Measurements from ENCODE around the gene ADAMTS3.
A peak's percentile ranks its signal among the peaks of the same experiment; 100 is the strongest.

The ADAMTS3 gene

DNA sequence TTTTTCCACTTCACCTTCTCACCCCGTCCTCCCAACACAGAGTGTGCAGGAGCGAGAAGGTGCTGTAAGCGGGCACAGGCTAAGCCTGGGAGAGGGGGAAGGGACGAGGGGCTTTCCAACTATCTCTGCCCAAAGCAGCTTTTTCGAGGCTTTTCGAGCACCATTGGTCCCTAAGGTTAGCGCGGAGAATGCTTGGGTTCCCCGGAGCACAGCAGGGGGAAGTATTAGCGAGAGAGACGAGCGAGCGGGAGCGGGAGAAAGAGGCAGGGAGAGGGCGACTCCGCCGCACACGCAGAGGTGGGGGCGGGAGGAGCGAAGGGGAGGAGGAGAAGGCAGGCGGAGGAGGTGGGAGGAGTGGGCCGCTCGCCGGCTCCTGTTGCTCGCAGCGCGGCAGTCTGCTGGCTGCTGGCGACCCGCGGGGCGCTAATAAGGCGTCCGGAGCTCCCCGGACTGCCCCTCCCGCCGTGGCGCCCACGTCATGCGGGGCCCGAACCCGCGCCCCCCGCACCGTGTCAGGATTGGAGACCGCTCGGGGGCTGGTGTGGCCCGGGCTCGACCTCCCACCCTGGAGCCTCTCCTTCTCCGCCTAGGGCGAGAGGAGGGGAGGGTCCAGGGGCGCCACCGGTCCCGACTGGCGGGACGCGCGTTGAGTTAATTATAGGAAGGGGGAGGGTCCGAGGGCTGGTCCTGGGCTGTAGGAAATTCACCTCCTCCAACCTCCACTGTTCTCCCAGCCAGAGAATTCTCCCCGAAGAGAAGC lies at the start of gene ADAMTS3:
ADAMTS3 (minus strand) TSS at position 263 of the 760 bp plus-strand sequence. CDS start 459 bp downstream, outside the sequence.
- peak; percentile 94 for DNase-seq

DNA sequence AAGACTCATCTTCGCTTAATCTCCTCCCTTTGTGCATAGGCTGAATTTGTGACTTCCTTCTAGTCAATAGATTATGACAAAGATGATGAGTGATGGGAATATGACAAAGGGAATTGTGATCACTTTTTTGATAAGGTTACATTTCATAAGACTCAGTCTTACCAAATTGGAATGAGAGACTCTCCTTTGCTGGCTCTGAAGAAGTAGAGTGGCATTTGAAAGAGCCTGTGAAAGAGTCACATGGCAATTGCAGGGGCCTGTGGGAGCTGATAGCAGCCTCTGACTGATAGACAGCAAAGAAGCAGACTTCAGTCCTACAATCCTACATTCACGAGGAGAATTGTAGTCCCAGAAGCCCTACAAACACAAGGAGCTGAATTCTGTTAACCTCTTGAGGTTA lies 44.9 kb upstream of the ADAMTS3 start:
- no peak for DNase-seq

DNA sequence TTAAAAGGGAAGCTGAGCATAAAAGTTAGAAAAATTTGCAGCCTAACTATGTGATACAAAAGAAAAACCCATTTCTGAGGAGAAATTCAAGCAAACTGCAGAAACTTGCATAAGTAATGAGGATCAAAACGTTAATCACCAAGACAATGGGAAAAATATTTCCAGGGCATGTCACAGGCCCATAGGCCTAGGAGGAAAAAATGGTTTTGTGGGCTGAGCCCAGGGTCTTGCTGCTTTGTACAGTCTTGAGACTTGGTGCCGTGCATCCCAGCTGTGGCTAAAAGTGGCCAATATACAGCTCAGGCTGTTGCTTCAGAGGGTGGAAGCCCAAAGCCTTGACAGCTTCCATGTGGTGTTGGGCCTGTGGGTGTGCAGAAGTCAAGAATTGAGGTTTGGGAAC lies 37.7 kb upstream of the ADAMTS3 start:
- no peak for DNase-seq

- DNase-seq = no peak
These were observed 35.3 kb upstream of the ADAMTS3 start for GRCh38 chr4:72604324-72604723.

- DNase-seq = no peak
These were observed 33.7 kb upstream of the ADAMTS3 start for GRCh38 chr4:72602396-72603376.

DNA sequence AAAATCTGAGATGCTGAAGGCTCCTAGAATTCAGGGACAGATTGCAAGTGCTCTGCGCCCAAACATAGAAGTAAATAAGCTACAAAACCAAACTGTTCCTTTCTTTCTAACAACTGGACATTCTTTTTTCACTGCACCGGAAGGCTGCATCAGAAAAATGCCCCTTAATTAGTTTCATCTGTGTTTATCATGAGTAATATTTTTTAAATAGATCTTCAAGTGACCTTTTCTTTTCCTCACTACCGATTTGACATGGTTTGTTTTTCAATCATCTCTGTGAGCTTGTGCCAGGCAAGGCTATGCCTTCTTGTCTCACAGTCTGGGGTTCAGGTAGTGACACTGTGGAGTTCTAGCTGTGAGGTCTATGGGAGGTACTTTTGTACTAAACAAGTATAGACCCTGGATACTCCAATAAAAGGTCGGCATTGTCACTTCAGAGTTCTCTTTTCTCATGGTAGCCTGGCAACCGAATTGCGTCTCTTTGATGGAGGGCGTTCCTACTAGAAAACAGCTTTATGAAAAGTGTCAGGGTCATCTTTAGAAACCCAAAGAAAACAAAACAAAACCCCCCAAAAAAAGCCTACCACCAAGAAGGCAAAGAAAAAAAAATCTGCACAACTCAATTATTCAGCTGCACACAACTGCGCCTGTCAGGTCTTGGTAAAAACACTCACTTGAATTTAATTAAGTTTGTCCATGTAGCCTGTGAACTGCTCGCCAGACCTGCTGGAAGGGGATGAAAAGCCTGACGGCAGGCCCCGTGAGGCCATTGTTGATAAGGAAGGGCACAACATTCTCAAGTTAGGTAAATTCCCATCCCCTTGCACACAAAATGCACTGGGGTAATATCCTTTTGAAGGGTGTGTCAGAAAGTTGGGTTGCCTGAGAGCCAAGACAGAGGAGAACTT lies 22.8 kb upstream of the ADAMTS3 start:
- peak; percentile 77 for DNase-seq

GRCh38 chr4:72587334-72587733 lies 18.3 kb upstream of the ADAMTS3 start:
- no peak for DNase-seq

DNA sequence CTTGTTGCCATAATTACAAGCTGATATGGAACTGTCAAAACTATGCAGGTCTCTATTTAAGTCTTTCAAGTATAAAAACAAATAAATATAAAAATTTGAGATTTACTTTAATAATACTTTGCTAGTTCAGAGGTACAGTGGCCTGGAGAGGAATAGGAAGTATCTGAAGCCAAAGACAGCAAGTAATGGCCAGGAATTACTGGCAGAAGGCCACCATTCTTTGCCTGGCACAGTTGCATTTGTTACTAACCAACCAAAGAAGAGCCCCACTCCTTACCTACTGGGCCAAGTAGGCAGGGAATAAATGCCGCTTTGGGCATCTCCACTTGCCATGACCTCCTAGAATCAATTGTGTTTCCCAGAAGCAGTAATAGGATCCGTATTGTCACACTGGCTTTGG lies 13.8 kb upstream of the ADAMTS3 start:
- DNase-seq = no peak

- no peak for DNase-seq
These were observed 8.2 kb upstream of the ADAMTS3 start for GRCh38 chr4:72577211-72577610.

GRCh38 chr4:72571337-72571736 lies 2.3 kb upstream of the ADAMTS3 start:
- DNase-seq = no peak

GRCh38 chr4:72569719-72570235 lies 756 bp upstream of the ADAMTS3 start:
- no peak for DNase-seq

DNA sequence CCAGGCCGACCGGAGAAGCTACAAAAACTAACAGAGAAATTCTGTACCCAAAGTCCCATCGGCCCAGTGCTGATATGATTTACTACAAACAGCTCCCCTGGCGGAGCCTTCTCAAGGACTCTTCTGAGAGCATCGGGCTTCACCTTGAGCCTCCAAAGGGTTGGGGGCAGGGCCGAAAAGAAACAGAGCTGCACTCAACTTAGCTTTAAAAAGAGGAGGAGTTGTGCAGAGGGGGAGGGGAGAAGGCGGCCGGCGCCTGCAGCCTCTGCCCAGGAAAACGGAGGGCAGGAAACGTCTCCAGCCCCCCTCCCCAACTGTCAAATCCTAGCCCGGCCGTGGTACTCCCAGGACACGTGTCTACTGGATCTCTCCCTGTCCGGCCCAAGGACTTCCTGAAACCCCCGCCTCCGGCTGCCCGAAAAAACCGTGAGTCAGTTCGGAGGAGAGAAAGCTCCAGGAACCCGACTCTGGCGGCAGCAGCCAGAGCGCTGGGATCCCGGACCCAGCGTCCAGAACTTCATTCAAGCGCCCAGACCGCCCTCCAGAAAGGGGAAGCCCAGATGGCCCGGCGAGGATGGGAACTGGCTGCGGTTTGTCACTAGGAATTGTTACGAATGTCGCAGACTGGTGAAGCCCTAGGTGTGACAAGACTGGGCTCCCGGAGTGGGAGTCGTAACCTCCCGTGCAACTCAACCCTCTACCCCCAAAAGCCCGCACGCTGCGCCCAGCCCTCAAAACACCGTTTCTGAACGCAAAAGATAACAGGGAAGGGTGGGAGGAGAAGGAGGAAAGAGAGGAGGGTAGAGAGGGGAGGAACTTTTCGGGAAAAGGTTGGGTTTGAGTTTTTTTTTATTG lies 973 bp downstream of the ADAMTS3 start:
- DNase-seq = peak; percentile 90

DNA sequence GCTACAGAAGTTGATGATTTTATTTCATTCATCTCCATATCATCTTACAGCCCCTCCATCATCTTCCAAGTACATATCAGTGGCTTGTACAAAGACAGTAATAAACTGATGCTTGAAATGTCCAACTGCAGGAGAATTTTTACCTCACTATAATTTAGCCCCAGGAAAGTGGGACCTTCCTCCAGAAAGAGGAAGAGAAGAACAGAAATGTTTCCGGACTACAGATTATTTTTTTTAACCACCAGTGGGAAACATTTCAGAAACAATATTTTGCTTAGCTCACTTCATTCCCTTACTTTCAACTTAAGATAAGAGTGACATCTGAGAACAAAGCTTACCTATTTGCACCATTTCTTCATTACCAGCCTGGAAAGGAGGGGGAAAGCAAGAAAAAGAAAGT lies 2.0 kb downstream of the ADAMTS3 start:
- no peak for DNase-seq

DNA sequence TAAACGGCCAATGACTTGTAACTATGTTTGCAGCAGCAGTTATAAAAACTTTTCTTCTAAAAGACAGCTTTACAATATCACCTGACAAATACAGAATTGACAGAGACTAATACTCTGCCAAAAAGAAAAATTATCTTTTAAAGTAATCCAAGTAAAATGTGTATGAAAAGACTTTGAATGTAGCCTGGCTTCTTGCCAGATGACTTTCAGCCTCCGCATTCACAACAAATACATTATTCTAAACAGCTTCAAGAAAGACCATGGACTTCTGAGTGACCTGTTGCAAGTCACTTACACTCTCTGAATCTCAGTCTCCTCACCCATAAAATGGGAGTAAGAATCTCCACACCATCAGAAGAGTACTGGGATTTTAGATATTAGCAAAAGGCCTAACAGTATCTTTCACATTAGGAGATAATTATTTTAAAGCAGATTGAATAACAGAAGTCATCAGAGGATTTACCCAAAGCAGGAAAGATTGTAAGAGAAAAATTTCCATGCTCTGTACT lies 2.5 kb downstream of the ADAMTS3 start:
- DNase-seq = no peak

DNA sequence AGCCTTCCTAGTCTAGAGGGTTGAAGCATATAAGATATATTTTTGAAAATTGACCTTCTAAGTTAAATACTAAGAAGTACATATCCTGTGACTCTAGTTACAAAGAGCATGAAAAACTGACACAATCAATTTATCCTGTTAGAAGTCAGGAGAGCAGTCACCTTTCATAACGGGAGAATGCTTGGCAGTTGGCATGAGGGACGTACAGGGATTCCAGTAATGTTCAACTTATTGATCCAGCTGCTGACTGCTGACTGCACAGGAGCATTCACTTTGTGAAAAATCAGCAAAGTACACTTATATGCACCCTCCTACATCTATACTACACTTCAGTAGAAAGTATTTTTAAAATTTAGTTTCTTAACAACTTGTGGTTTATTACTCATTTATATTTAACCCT lies 4.2 kb downstream of the ADAMTS3 start:
- peak; percentile 38 for DNase-seq

DNA sequence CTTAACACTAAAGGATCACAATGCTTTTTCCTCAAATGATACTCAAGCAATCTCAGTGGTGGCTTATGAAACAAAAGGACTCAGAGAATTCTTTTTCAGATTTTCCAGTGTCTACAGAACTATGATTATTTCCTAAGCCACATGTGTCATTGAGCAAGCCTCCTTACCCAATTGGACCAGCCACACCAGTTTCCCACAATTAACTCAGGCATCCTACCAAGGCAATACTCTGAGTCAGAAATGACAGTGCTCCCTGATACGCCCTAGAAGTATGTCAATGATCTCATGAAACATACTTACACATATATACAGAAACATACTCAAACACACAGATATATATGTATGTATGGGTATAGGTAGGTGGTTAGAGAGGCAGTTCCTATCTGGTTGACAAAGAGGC lies 4.8 kb downstream of the ADAMTS3 start:
- no peak for DNase-seq

DNA sequence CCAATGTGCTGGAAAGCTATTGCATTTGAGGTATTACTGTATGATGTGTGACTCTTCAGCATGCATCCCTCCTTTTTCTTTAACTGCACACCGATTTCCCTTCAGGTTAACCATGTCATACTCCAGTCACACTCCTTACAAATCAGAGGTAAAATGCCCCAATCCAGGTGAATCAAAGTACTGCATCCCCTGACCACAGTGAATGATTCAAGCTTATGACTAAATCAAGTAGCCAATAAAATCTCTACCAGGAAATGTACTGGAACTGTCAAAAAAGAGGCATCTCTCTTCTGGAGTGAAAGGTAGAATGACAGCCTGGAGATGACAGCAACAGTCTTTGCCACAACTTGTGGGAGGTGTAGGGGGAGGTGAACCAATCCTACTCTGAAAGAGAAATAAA lies 10.4 kb downstream of the ADAMTS3 start:
- no peak for DNase-seq

- peak; percentile 44 for DNase-seq
These were observed 12.0 kb downstream of the ADAMTS3 start for GRCh38 chr4:72557021-72557420.

- no peak for DNase-seq
These were observed 13.6 kb downstream of the ADAMTS3 start for GRCh38 chr4:72555377-72555831.

DNA sequence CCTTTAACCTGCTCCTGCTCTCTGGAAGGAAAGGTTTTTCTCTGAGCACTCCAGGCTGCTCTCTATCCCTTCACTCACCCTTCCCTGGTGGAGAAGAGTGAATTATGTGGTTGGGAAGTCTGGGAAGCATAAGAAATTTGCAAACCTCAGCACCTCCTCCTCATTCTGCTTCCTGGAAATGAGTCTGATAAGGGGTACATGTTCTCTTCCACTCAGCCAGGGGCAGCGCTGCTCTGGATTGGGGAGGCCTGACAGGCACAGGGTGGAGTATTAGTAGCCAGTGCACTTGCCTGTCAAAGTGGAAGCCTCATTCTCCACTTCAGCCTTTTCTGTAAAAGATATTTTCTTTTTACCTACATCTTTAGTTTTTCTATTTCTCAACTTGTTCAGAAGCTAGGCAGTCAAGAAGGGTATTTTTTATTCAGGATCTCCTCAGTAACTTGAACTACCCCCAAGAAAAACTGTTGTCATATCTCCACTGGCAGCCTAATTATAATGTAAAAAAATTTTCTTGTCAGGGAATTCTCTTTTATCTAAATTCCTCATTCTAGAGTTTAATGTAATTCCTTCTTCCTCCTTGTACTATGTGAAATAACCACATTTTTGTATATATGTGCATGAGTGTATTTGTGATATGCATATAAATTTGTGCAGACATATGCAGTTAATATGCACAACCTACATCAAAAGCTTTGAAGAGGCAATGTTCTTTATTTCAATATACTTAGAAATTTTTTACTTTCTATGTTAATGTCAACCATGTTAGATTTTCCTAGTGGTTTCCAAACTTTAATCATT lies 15.3 kb downstream of the ADAMTS3 start:
- no peak for DNase-seq
